ENCODE results near the gene SPAG16.

The SPAG16 gene

GRCh38 chr2:213524164-213524563, 239.9 kb downstream of the SPAG16 start:
- TF ChIP-seq GATA3 (IDR thresholded peaks at IDR 0.05; ENCODE audit: low read depth, low read length) (no peak), GATA2 (IDR thresholded peaks at IDR 0.05; ENCODE audit: low read depth, low read length) (no peak)

GRCh38 chr2:213537579-213537978, 253.3 kb downstream of the SPAG16 start:
- TF ChIP-seq GATA2 (IDR thresholded peaks at IDR 0.05; ENCODE audit: low read depth, low read length) (no peak), GATA3 (IDR thresholded peaks at IDR 0.05; ENCODE audit: low read depth, low read length) (no peak)

- TF ChIP-seq GATA3 (IDR thresholded peaks at IDR 0.05; ENCODE audit: low read depth, low read length) (no peak), GATA2 (IDR thresholded peaks at IDR 0.05; ENCODE audit: low read depth, low read length) (no peak)
Measured at GRCh38 chr2:213544940-213545339, 260.7 kb downstream of the SPAG16 start.

- TF ChIP-seq GATA3 (IDR thresholded peaks at IDR 0.05; ENCODE audit: low read depth, low read length), result no peak
- TF ChIP-seq GATA2 (IDR thresholded peaks at IDR 0.05; ENCODE audit: low read depth, low read length), result no peak
Measured at GRCh38 chr2:213545481-213545880, 261.2 kb downstream of the SPAG16 start.

- no peak for TF ChIP-seq GATA3 (IDR thresholded peaks at IDR 0.05; ENCODE audit: low read depth, low read length)
- TF ChIP-seq GATA2 (IDR thresholded peaks at IDR 0.05; ENCODE audit: low read depth, low read length), result no peak
Measured at GRCh38 chr2:213545964-213546475, 261.8 kb downstream of the SPAG16 start.

GRCh38 chr2:213551526-213551925, 267.3 kb downstream of the SPAG16 start:
- TF ChIP-seq GATA3 (IDR thresholded peaks at IDR 0.05; ENCODE audit: low read depth, low read length) (no peak), GATA2 (IDR thresholded peaks at IDR 0.05; ENCODE audit: low read depth, low read length) (no peak)

- TF ChIP-seq GATA3 (IDR thresholded peaks at IDR 0.05; ENCODE audit: low read depth, low read length) (no peak), GATA2 (IDR thresholded peaks at IDR 0.05; ENCODE audit: low read depth, low read length) (no peak)
Measured at GRCh38 chr2:213559053-213559452, 274.8 kb downstream of the SPAG16 start.

- TF ChIP-seq GATA3 (IDR thresholded peaks at IDR 0.05; ENCODE audit: low read depth, low read length), result no peak
- TF ChIP-seq GATA2 (IDR thresholded peaks at IDR 0.05; ENCODE audit: low read depth, low read length), result no peak
Measured at GRCh38 chr2:213561759-213562158, 277.5 kb downstream of the SPAG16 start.

GRCh38 chr2:213562539-213563180, 278.4 kb downstream of the SPAG16 start:
- TF ChIP-seq GATA3 (IDR thresholded peaks at IDR 0.05; ENCODE audit: low read depth, low read length), result no peak
- no peak for TF ChIP-seq GATA2 (IDR thresholded peaks at IDR 0.05; ENCODE audit: low read depth, low read length)

- TF ChIP-seq GATA2 (IDR thresholded peaks at IDR 0.05; ENCODE audit: low read depth, low read length), result no peak
- no peak for TF ChIP-seq GATA3 (IDR thresholded peaks at IDR 0.05; ENCODE audit: low read depth, low read length)
Measured at GRCh38 chr2:213566846-213567245, 282.6 kb downstream of the SPAG16 start.

- TF ChIP-seq GATA2 (IDR thresholded peaks at IDR 0.05; ENCODE audit: low read depth, low read length) (no peak), GATA3 (IDR thresholded peaks at IDR 0.05; ENCODE audit: low read depth, low read length) (no peak)
Measured at GRCh38 chr2:213609570-213610170, 325.4 kb downstream of the SPAG16 start.

- no peak for TF ChIP-seq GATA3 (IDR thresholded peaks at IDR 0.05; ENCODE audit: low read depth, low read length)
- TF ChIP-seq GATA2 (IDR thresholded peaks at IDR 0.05; ENCODE audit: low read depth, low read length), result no peak
Measured at GRCh38 chr2:213627054-213627710, 342.9 kb downstream of the SPAG16 start.

- TF ChIP-seq GATA2 (IDR thresholded peaks at IDR 0.05; ENCODE audit: low read depth, low read length), result no peak
- no peak for TF ChIP-seq GATA3 (IDR thresholded peaks at IDR 0.05; ENCODE audit: low read depth, low read length)
Measured at GRCh38 chr2:213627835-213628460, 343.7 kb downstream of the SPAG16 start.

- TF ChIP-seq GATA2 (IDR thresholded peaks at IDR 0.05; ENCODE audit: low read depth, low read length) (no peak), GATA3 (IDR thresholded peaks at IDR 0.05; ENCODE audit: low read depth, low read length) (no peak)
Measured at GRCh38 chr2:213640738-213641425, 356.6 kb downstream of the SPAG16 start.

All from SH-SY5Y (cell line).